HL-60 (cell line): ENCODE measurements around the gene YWHAG.

Experiments
- GABPA ChIP-seq: IDR thresholded peaks from 2 replicates; pipeline ENCODE4 v1.6.1; 2012; ENCODE audit warnings: low read depth
- POLR2AphosphoS5 ChIP-seq: IDR thresholded peaks from 2 replicates; pipeline ENCODE4 v1.6.1; 2012; ENCODE audit warnings: low read depth
- SPI1 ChIP-seq: IDR thresholded peaks from 2 replicates; pipeline ENCODE4 v1.6.1; 2012; ENCODE audit warnings: low read depth, mild to moderate bottlenecking, borderline replicate concordance
- TF ChIP-seq, protein P1 (sequence below): IDR thresholded peaks from one replicate; pipeline ENCODE4 v1.5.1; 2011; ENCODE audit warnings: low read length, control low read depth, inconsistent platforms; ENCODE audit not compliant: insufficient read depth
- TF ChIP-seq, protein P2 (sequence below): IDR thresholded peaks from 2 replicates; pipeline ENCODE4 v1.6.1; 2012; ENCODE audit warnings: low read depth; ENCODE audit not compliant: insufficient replicate concordance

DNA sequence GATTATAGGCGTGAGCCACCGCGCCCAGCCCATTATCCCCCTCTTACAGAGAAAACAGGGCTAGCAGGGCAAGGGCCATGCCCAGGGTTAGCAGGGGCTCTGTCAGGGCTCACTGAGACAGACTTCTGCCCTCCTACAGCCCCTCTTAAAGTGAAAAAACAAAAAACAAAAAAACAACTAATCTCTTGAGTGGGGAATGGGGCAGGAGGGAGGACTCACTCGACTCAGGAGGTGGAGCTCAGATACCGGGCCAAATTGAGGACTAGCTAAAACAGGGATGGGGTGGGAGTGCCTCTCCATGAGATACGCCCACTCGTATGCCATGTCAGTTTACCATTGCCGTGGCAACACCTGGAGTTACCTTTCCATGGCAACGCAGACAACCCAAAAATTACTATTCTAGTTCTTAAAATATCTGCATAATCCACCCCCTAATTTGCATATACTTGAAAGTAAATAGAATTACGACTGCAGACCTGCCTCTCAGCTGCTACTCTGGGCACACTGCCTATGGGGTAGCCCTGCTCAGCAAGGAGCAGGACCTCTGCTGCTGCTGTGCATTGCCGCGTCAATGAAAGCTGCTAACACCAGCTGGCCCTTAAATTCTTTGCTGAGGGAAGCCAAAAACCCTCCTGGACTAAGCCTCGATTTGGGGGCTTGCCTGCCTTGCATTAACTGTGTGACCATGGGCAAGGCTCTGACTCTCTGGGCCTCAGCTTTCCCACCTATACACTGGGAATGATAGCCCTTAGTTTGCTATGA lies 37.4 kb upstream of the YWHAG start:
- TF ChIP-seq, protein P1, sequence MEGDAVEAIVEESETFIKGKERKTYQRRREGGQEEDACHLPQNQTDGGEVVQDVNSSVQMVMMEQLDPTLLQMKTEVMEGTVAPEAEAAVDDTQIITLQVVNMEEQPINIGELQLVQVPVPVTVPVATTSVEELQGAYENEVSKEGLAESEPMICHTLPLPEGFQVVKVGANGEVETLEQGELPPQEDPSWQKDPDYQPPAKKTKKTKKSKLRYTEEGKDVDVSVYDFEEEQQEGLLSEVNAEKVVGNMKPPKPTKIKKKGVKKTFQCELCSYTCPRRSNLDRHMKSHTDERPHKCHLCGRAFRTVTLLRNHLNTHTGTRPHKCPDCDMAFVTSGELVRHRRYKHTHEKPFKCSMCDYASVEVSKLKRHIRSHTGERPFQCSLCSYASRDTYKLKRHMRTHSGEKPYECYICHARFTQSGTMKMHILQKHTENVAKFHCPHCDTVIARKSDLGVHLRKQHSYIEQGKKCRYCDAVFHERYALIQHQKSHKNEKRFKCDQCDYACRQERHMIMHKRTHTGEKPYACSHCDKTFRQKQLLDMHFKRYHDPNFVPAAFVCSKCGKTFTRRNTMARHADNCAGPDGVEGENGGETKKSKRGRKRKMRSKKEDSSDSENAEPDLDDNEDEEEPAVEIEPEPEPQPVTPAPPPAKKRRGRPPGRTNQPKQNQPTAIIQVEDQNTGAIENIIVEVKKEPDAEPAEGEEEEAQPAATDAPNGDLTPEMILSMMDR: no peak
- TF ChIP-seq GABPA: no peak
- TF ChIP-seq, protein P2, sequence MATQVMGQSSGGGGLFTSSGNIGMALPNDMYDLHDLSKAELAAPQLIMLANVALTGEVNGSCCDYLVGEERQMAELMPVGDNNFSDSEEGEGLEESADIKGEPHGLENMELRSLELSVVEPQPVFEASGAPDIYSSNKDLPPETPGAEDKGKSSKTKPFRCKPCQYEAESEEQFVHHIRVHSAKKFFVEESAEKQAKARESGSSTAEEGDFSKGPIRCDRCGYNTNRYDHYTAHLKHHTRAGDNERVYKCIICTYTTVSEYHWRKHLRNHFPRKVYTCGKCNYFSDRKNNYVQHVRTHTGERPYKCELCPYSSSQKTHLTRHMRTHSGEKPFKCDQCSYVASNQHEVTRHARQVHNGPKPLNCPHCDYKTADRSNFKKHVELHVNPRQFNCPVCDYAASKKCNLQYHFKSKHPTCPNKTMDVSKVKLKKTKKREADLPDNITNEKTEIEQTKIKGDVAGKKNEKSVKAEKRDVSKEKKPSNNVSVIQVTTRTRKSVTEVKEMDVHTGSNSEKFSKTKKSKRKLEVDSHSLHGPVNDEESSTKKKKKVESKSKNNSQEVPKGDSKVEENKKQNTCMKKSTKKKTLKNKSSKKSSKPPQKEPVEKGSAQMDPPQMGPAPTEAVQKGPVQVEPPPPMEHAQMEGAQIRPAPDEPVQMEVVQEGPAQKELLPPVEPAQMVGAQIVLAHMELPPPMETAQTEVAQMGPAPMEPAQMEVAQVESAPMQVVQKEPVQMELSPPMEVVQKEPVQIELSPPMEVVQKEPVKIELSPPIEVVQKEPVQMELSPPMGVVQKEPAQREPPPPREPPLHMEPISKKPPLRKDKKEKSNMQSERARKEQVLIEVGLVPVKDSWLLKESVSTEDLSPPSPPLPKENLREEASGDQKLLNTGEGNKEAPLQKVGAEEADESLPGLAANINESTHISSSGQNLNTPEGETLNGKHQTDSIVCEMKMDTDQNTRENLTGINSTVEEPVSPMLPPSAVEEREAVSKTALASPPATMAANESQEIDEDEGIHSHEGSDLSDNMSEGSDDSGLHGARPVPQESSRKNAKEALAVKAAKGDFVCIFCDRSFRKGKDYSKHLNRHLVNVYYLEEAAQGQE: no peak
- no peak for TF ChIP-seq SPI1
- no peak for TF ChIP-seq POLR2AphosphoS5
